ENCODE measurements around the gene DMBT1.

Gene DMBT1

GRCh38 chr10:122665946-122666345, 105.4 kb downstream of the DMBT1 start:
- no peak for TF ChIP-seq CTCF (IDR thresholded peaks at IDR 0.05; ENCODE audit: low read depth, low read length)
- no peak for TF ChIP-seq POLR2A (IDR thresholded peaks at IDR 0.05; ENCODE audit: extremely low read depth, insufficient read length)
- no peak for TF ChIP-seq MYC (IDR thresholded peaks at IDR 0.05; ENCODE audit: low read depth, low read length)
- TF ChIP-seq MAX (IDR thresholded peaks at IDR 0.05; ENCODE audit: low read depth, low read length): no peak
- no peak overlapping the region for H3K4me3 ChIP-seq (ENCODE audit: low read depth, low read length)
- no peak for DNase-seq (ENCODE audit: low read depth)

DNA sequence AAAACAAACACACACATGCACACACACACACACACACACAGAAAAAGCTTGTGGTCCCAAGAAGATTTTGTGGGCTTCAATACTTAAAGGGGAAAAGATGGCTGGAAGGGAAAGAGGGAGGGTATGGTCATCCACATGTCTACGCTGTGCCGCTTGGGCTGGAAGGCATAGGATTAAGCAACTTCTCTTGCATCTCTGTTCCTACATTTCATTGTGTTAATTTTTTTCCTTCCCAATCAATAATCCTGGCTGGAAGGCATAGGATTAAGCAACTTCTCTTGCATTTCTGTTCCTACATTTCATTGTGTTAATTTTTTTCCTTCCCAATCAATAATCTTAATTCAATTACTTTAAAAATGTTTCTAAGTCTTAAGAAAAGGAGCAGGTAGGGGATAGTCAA, 108.5 kb downstream of the DMBT1 start:
- DNase-seq (ENCODE audit: low read depth): no peak
- TF ChIP-seq CTCF (IDR thresholded peaks at IDR 0.05; ENCODE audit: low read depth, low read length) (no peak), MAX (IDR thresholded peaks at IDR 0.05; ENCODE audit: low read depth, low read length) (no peak), MYC (IDR thresholded peaks at IDR 0.05; ENCODE audit: low read depth, low read length) (no peak), POLR2A (IDR thresholded peaks at IDR 0.05; ENCODE audit: extremely low read depth, insufficient read length) (no peak)
- no peak overlapping the region for H3K4me3 ChIP-seq (ENCODE audit: low read depth, low read length)

DNA sequence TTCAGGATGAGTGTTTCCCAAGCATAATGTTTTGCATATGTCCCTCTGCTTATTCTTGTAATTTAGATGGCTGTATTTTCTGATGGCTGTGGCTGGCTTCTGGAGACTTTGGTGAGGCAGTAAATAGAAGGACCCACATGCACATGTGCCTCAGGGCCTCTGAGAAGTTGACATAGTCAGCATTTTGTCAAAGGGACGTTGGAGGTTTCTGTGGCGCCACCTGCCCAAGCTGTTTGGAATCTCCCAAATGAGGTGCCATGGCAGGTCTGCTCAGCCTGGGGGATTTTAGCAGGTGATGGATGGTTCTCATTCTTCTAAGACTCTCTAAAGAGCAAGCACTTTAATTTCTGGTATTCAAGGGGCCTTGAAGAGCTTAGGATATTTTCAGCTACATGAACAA, 109.3 kb downstream of the DMBT1 start:
- DNase-seq (ENCODE audit: low read depth): no peak
- TF ChIP-seq CTCF (IDR thresholded peaks at IDR 0.05; ENCODE audit: low read depth, low read length): no peak
- TF ChIP-seq MAX (IDR thresholded peaks at IDR 0.05; ENCODE audit: low read depth, low read length): no peak
- TF ChIP-seq POLR2A (IDR thresholded peaks at IDR 0.05; ENCODE audit: extremely low read depth, insufficient read length): no peak
- no peak for TF ChIP-seq MYC (IDR thresholded peaks at IDR 0.05; ENCODE audit: low read depth, low read length)
- no peak overlapping the region for H3K4me3 ChIP-seq (ENCODE audit: low read depth, low read length)

DNA sequence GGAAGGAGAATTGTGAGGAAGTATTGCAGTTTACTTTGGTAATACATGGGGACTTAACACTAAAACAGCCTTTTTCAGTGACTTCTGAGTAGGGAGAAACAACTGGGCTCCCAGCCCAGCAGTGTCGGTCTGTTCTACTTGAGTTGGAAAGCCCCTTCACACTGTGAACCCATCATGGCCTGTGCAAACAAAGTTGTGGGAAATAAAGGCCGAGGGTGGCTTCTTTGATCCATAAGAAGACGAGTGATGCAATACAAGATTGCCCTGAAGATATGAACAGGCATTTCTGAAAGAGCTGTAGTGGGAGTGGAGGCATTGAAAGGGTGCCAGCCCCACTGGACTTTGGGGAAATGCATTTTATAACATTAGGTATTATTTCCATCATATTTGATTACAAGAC, 110.8 kb downstream of the DMBT1 start:
- no peak for DNase-seq (ENCODE audit: low read depth)
- no peak overlapping the region for H3K4me3 ChIP-seq (ENCODE audit: low read depth, low read length)
- TF ChIP-seq CTCF (IDR thresholded peaks at IDR 0.05; ENCODE audit: low read depth, low read length) (no peak), MYC (IDR thresholded peaks at IDR 0.05; ENCODE audit: low read depth, low read length) (no peak), POLR2A (IDR thresholded peaks at IDR 0.05; ENCODE audit: extremely low read depth, insufficient read length) (no peak), MAX (IDR thresholded peaks at IDR 0.05; ENCODE audit: low read depth, low read length) (no peak)

- DNase-seq (ENCODE audit: low read depth): no peak
- H3K4me3 ChIP-seq (ENCODE audit: low read depth, low read length): no peak overlapping the region
- TF ChIP-seq CTCF (IDR thresholded peaks at IDR 0.05; ENCODE audit: low read depth, low read length): no peak
- no peak for TF ChIP-seq MAX (IDR thresholded peaks at IDR 0.05; ENCODE audit: low read depth, low read length)
- TF ChIP-seq POLR2A (IDR thresholded peaks at IDR 0.05; ENCODE audit: extremely low read depth, insufficient read length): no peak
- no peak for TF ChIP-seq MYC (IDR thresholded peaks at IDR 0.05; ENCODE audit: low read depth, low read length)
These were observed 112.1 kb downstream of the DMBT1 start for GRCh38 chr10:122672655-122673054.

DNA sequence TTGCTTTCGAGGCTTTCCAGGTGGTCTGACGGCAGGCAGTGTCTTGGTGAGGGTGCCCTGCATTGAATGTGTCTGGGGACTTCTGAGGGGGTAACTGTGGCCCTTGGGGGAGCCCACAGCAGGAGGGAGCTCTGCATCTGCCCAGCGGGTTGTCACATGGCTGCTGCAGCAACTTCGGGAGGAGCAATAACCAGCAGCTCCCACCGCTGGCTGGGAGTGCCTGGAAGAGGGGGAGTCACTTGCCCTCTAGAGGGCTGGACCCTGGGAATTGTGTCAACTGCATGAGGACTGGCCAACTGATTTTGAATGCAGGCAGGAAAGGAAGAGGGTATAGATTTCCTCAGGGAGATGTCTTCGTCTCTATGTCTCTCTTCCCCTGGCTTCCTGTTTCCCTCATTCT, 112.7 kb downstream of the DMBT1 start:
- no peak for DNase-seq (ENCODE audit: low read depth)
- TF ChIP-seq CTCF (IDR thresholded peaks at IDR 0.05; ENCODE audit: low read depth, low read length) (no peak), POLR2A (IDR thresholded peaks at IDR 0.05; ENCODE audit: extremely low read depth, insufficient read length) (no peak)

More for the DNA sequence above, 112.7 kb downstream of the DMBT1 start:
- H3K4me3 ChIP-seq (ENCODE audit: low read depth, low read length): no peak overlapping the region

Data from NB4 (cell line).